Gastrocnemius medialis (tissue), 4 donors: ENCODE measurements around the gene PTPRJ.

Experiments used
- POLR2A ChIP-seq, 2 donors: fragments of 450-650 bp; IDR thresholded peaks; one replicate each; pipeline ENCODE4 v1.6.1; 2017; ENCODE audit warnings: antibody characterized with exemption in 2 of 2, mild to moderate bottlenecking in 2 of 2, moderate library complexity in 2 of 2
- TF ChIP-seq, protein P1 (sequence below), 5 experiments: fragments of 450-650 bp in 3 of 5; fragments of 200-600 bp in 2 of 5; sonication (generic) in 2 of 5; IDR thresholded peaks in 4 of 5; conservative IDR thresholded peaks in 1 of 5; 1 replicate in 4 of 5; 2 replicates in 1 of 5; pipeline ENCODE4 v1.5.1; 2016 to 2019; ENCODE audit warnings: antibody characterized with exemption in 5 of 5, mild to moderate bottlenecking in 3 of 5, moderate library complexity in 3 of 5

DNA sequence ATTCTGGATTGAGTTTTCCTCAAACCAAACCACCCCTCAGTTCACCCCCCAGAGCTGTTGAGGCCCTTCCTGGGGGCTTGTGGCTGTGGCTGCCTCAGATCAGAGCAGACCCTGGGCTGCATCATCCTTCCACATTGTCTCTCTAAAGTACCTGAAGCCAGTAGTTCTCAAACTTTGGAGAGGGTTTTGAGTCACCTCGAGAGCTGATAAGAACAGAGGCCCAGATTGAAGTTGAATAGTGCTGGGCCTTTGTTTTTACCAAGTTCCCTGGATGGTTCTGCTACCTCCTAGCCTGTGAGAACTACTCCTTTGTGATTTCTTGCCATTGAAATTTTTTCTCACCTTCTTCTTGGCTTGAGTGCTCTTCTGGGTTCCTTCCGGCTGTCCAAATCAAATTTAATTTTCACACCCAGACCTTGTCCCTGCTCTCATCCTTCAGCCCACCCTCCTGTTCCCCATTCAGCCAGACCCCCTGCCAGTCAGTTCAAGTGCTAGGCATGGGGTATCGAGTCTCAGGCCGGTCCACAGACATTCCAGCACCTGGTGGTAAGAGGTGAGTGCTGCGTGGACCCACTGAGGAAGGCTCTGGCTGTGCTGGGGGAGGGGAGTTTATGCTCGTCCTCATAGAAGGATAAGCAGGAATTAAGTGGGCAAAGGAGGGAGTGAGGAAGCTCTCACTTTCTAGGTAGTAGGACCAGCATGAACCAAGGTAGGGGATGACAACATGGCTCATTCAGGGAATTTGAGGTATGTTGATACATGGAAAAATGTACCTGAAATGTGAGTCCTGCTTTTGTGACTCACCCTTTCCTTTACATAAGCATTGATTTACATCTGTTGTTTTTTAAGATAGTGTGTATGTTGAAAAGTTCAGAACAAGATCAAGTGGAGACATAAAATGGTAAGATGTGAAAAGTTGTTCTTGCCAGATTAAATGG, 116.5 kb downstream of the PTPRJ start:
- TF ChIP-seq, protein P1, sequence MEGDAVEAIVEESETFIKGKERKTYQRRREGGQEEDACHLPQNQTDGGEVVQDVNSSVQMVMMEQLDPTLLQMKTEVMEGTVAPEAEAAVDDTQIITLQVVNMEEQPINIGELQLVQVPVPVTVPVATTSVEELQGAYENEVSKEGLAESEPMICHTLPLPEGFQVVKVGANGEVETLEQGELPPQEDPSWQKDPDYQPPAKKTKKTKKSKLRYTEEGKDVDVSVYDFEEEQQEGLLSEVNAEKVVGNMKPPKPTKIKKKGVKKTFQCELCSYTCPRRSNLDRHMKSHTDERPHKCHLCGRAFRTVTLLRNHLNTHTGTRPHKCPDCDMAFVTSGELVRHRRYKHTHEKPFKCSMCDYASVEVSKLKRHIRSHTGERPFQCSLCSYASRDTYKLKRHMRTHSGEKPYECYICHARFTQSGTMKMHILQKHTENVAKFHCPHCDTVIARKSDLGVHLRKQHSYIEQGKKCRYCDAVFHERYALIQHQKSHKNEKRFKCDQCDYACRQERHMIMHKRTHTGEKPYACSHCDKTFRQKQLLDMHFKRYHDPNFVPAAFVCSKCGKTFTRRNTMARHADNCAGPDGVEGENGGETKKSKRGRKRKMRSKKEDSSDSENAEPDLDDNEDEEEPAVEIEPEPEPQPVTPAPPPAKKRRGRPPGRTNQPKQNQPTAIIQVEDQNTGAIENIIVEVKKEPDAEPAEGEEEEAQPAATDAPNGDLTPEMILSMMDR (IDR thresholded peaks at IDR 0.05 in 4 of 5, conservative IDR thresholded peaks at IDR 0.05 in 1 of 5), result no peak
- no peak for TF ChIP-seq POLR2A (IDR thresholded peaks at IDR 0.05)
